HCT116 (cell line): ENCODE data around the gene RNF13.

ENCODE experiments used
- CTCF ChIP-seq, 3 experiments: fragments of 200-600 bp in 1 of 3; sonication (generic) in 1 of 3; IDR thresholded peaks in 2 of 3; conservative IDR thresholded peaks in 1 of 3; 2 replicates each; pipeline ENCODE4 v1.5.1; 2012 to 2017; ENCODE audit warnings: low read depth in 2 of 3, low read length in 2 of 3, antibody characterized with exemption in 1 of 3, borderline replicate concordance in 1 of 3, control low read depth in 1 of 3, mild to moderate bottlenecking in 1 of 3, mixed read lengths in 1 of 3, mixed run types in 1 of 3, moderate library complexity in 1 of 3; ENCODE audit not compliant: insufficient read depth in 1 of 3
- EGR1 ChIP-seq: IDR thresholded peaks from 2 replicates; pipeline ENCODE4 v1.6.1; 2012; ENCODE audit warnings: low read depth
- EZH2 ChIP-seq: fragments of 200-600 bp; sonication (generic); IDR thresholded peaks from 2 replicates; pipeline ENCODE4 v1.6.1; 2017; ENCODE audit warnings: antibody characterized with exemption, mixed run types
- EZH2phosphoT487 ChIP-seq: fragments of 200-600 bp; IDR thresholded peaks from 2 replicates; pipeline ENCODE4 v1.6.1; 2018; ENCODE audit warnings: antibody characterized with exemption, borderline replicate concordance
- JUND ChIP-seq: IDR thresholded peaks from 2 replicates; pipeline ENCODE4 v1.6.1; 2012
- POLR2A ChIP-seq: IDR thresholded peaks from 2 replicates; pipeline ENCODE4 v1.7.0; 2011; ENCODE audit warnings: borderline replicate concordance; ENCODE audit not compliant: insufficient read depth, insufficient read length; ENCODE audit errors: extremely low read depth
- SP1 ChIP-seq: IDR thresholded peaks from 2 replicates; pipeline ENCODE4 v1.6.1; 2012; ENCODE audit warnings: low read depth
- TCF7L2 ChIP-seq: IDR thresholded peaks from 2 replicates; pipeline ENCODE4 v1.7.0; 2011; ENCODE audit warnings: borderline replicate concordance, inconsistent platforms; ENCODE audit not compliant: insufficient read depth, insufficient read length; ENCODE audit errors: extremely low read depth
- YY1 ChIP-seq: IDR thresholded peaks from 2 replicates; pipeline ENCODE4 v1.6.1; 2011; ENCODE audit warnings: low read length, low read depth, moderate library complexity, mild to moderate bottlenecking; ENCODE audit not compliant: insufficient replicate concordance; ENCODE audit errors: extremely low read depth
- ZBTB33 ChIP-seq: IDR thresholded peaks from 2 replicates; pipeline ENCODE4 v1.6.1; 2011; ENCODE audit warnings: mild to moderate bottlenecking, low read length, moderate library complexity; ENCODE audit not compliant: insufficient replicate concordance; ENCODE audit errors: extremely low read depth

GRCh38 chr3:149891621-149892020 lies 78.6 kb downstream of the RNF13 start:
- TF ChIP-seq SP1, result no peak
- no peak for TF ChIP-seq CTCF (IDR thresholded peaks at IDR 0.05 in 2 of 3, conservative IDR thresholded peaks at IDR 0.05 in 1 of 3; ENCODE audit: borderline replicate concordance in 1 of 3, insufficient read depth in 1 of 3, low read depth in 2 of 3, low read length in 2 of 3)
- no peak for TF ChIP-seq EZH2
- TF ChIP-seq JUND, result no peak
- no peak for TF ChIP-seq EZH2phosphoT487
- no peak for TF ChIP-seq EGR1
- TF ChIP-seq ZBTB33, result no peak
- TF ChIP-seq YY1, result no peak
- no peak for TF ChIP-seq TCF7L2
- no peak for TF ChIP-seq POLR2A
